ENCODE measurements around the gene WIZ. TPM values are rescaled to one million over a fixed set of nuclear protein-coding genes. Genes with fewer than 3 reads are reported as not detected.
A peak's percentile ranks its signal among the peaks of the same experiment; 100 is the strongest.
"Not testable (repeated sequence)": the region's sequence is repeated elsewhere in the genome, so short reads cannot be mapped to it uniquely, and the experiment has no call there.

The WIZ gene
- total RNA-seq, 1 experiment from 2014 or later, result 27.3 TPM

DNA sequence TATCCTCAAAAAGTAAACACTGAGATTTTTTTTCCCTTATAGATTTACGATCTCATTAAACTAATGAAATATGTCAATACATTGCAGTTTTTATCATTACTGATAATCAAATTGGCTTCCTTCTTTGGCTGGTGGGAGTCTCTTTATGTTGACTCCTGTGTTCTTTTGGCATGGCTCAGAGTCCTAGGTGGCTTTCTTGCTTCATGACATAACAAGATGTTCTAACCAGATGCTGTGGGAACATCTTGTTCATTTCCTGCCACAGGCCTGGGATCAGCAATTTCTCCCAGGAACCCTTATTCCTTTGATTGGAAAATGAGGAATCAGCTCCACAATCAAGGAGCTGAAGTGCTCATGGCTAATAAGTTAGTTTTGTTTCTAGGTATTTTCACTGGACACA lies 45.4 kb upstream of the WIZ start:
- TF ChIP-seq, protein P1, sequence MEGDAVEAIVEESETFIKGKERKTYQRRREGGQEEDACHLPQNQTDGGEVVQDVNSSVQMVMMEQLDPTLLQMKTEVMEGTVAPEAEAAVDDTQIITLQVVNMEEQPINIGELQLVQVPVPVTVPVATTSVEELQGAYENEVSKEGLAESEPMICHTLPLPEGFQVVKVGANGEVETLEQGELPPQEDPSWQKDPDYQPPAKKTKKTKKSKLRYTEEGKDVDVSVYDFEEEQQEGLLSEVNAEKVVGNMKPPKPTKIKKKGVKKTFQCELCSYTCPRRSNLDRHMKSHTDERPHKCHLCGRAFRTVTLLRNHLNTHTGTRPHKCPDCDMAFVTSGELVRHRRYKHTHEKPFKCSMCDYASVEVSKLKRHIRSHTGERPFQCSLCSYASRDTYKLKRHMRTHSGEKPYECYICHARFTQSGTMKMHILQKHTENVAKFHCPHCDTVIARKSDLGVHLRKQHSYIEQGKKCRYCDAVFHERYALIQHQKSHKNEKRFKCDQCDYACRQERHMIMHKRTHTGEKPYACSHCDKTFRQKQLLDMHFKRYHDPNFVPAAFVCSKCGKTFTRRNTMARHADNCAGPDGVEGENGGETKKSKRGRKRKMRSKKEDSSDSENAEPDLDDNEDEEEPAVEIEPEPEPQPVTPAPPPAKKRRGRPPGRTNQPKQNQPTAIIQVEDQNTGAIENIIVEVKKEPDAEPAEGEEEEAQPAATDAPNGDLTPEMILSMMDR (conservative IDR thresholded peaks at IDR 0.05), result no peak
- no peak for TF ChIP-seq EZH2 (IDR thresholded peaks at IDR 0.05; ENCODE audit: low read depth)
- DNase-seq, result no peak
- H3K79me2 ChIP-seq (ENCODE audit: low read depth), result no peaks in the 10 kb centered on the region
- no peaks in the 10 kb centered on the region for H3K4me1 ChIP-seq (replicated peaks; ENCODE audit: insufficient read depth)
- H3K9me3 ChIP-seq (ENCODE audit: insufficient read depth, low read depth), result no peaks in the 10 kb centered on the region
- no peak overlapping the region for H3K4me3 ChIP-seq
- no peaks in the 10 kb centered on the region for H3K9me2 ChIP-seq (ENCODE audit: insufficient read depth)
- peaks cover 5% of the 10 kb centered on the region; the same call in 1 of the 2 replicates for H3F3A ChIP-seq (ENCODE audit: insufficient read depth, low read depth)
- no peaks in the 10 kb centered on the region; the same call in 1 of the 2 replicates for H4K20me1 ChIP-seq (ENCODE audit: insufficient read depth)
- no peaks in the 10 kb centered on the region for H3K36me3 ChIP-seq (ENCODE audit: low read depth)
- intact Hi-C loops (cut with micrococcal nuclease; ENCODE audit: unreplicated experiment), result no loop called here
- H3K27ac ChIP-seq, result no peak overlapping the region
- POLR2A ChIA-PET (ENCODE audit: unreplicated experiment), result no interaction called here
- BruUV-seq (replicated peaks), result no TSS peak
- H3K4me2 ChIP-seq, result no peak overlapping the region
- CTCF ChIA-PET, result no interaction called here
- H2AFZ ChIP-seq, result no peak overlapping the region
- peaks cover 24% of the 10 kb centered on the region for H3K27me3 ChIP-seq (ENCODE audit: insufficient read depth, low read depth)

DNA sequence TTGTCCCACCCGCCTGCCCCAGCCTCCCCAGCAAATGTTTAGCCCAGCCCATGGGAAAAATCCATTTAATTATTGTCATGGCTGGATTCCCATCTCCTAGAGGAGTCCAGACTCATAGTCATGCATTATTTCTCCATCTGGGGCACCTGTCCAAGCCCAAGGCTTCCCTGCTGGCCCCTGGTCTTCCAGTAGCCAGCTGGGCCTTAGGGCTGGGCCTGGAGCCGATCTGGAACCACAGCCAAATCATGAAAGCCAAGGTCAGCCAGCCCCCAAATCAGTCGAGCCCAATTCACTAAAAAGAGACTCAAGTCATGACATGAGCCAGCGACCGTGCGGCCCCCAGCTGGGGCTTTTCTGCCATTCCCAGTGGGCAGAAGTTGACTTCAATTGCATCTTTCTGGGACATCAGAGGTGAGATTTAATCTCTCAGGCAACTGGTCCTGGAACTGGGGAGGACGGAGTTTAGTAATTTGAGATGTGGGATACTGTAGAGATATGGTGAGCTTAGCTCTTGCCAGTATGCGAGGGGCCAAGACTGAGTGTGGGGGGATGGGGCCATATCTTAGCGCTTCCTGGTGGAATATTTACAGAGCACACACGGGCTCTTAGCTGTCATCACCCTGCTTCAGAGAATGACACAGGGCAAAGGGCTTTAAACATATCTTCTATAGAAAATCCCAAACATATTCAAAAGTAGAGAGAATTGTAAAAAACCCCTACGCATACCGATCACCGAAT lies 38.9 kb upstream of the WIZ start:
- intact Hi-C loops (cut with micrococcal nuclease; ENCODE audit: unreplicated experiment), result no loop called here

DNA sequence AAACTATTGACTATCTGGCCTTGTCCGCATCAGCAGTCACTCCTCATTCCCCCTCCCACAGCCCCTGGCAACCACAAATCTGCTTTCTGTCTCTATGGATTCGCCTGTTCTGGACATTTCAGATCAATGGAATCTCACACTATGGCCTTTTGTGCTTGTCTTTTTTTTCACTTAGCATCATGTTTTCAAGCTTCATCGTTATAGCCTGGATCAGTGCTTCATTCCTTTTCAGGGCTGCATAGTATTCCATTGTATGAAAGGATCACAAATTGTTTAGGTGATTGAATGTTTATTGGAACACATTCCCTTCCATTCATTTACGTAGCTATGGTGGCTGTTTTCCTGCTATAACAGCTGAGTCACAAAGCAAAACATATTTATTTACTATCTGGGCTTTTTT lies 37.3 kb upstream of the WIZ start:
- Histone ChIP-seq H3K9me2 (ENCODE audit: insufficient read depth) (no peaks in the 10 kb centered on the region), H3K27me3 (ENCODE audit: insufficient read depth, low read depth) (no peaks in the 10 kb centered on the region), H3K4me1 (replicated peaks; ENCODE audit: insufficient read depth) (no peaks in the 10 kb centered on the region), H4K20me1 (ENCODE audit: insufficient read depth) (no peaks in the 10 kb centered on the region), H3F3A (ENCODE audit: insufficient read depth, low read depth) (no peaks in the 10 kb centered on the region), H3K36me3 (ENCODE audit: low read depth) (no peaks in the 10 kb centered on the region), H3K79me2 (ENCODE audit: low read depth) (no peaks in the 10 kb centered on the region), H3K4me2 (no peak overlapping the region), H2AFZ (no peak overlapping the region), H3K27ac (no peak overlapping the region), H3K4me3 (no peak overlapping the region), H3K9me3 (ENCODE audit: insufficient read depth, low read depth) (no peaks in the 10 kb centered on the region)
- ChIA-PET POLR2A (ENCODE audit: unreplicated experiment) (interaction anchor here (0.6 kb wide), 1 partner anchor 96 kb away, joined by 7 read pairs; no protein-coding TSS in a partner anchor), CTCF (no interaction called here)
- no TSS peak for BruUV-seq (replicated peaks)
- intact Hi-C loops (cut with micrococcal nuclease; ENCODE audit: unreplicated experiment), result no loop called here
- DNase-seq, result no peak
- TF ChIP-seq, protein P1 (conservative IDR thresholded peaks at IDR 0.05), result no peak
- TF ChIP-seq EZH2 (IDR thresholded peaks at IDR 0.05; ENCODE audit: low read depth), result no peak

More for the DNA sequence above, 38.9 kb upstream of the WIZ start:
- TF ChIP-seq, protein P1 (conservative IDR thresholded peaks at IDR 0.05), result no peak
- Histone ChIP-seq H3K27me3 (ENCODE audit: insufficient read depth, low read depth) (peaks cover 13% of the 10 kb centered on the region), H3K4me2 (no peak overlapping the region), H3F3A (ENCODE audit: insufficient read depth, low read depth) (no peaks in the 10 kb centered on the region), H4K20me1 (ENCODE audit: insufficient read depth) (no peaks in the 10 kb centered on the region), H3K9me3 (ENCODE audit: insufficient read depth, low read depth) (no peaks in the 10 kb centered on the region), H3K36me3 (ENCODE audit: low read depth) (no peaks in the 10 kb centered on the region), H3K9me2 (ENCODE audit: insufficient read depth) (no peaks in the 10 kb centered on the region), H3K79me2 (ENCODE audit: low read depth) (no peaks in the 10 kb centered on the region), H3K4me1 (replicated peaks; ENCODE audit: insufficient read depth) (no peaks in the 10 kb centered on the region), H2AFZ (no peak overlapping the region), H3K4me3 (no peak overlapping the region), H3K27ac (no peak overlapping the region)
- CTCF ChIA-PET, result no interaction called here
- POLR2A ChIA-PET (ENCODE audit: unreplicated experiment), result no interaction called here
- no TSS peak for BruUV-seq (replicated peaks)
- DNase-seq, result no peak

DNA sequence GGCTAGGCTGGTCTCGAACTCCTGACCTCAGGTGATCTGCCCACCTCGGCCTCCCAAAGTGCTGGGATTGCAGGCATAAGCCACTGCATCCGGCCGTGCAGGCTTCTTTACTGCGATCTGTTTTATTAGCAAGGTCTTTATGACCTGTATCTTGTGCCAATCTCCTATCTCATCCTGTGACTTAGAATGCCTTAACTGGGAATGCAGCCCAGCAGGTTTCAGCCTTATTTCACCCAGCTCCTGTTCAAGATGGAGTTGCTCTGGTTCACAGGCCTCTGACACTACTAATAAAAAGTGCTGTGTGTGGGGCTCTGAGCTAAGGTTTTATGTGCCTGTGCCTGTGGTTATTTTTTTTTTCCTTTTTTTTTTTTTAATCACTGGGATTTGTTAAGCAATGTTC lies 36.0 kb upstream of the WIZ start:
- intact Hi-C loops (cut with micrococcal nuclease; ENCODE audit: unreplicated experiment); H3K9me2 ChIP-seq (ENCODE audit: insufficient read depth); H3K36me3 ChIP-seq (ENCODE audit: low read depth); H3K9me3 ChIP-seq (ENCODE audit: insufficient read depth, low read depth); H3K27me3 ChIP-seq (ENCODE audit: insufficient read depth, low read depth); H4K20me1 ChIP-seq (ENCODE audit: insufficient read depth); H3K27ac ChIP-seq; H3K4me1 ChIP-seq (replicated peaks; ENCODE audit: insufficient read depth); H3F3A ChIP-seq (ENCODE audit: insufficient read depth, low read depth); H2AFZ ChIP-seq; H3K4me2 ChIP-seq; BruUV-seq (replicated peaks); H3K4me3 ChIP-seq; H3K79me2 ChIP-seq (ENCODE audit: low read depth); CTCF ChIA-PET: not testable (repeated sequence)
- POLR2A ChIA-PET (ENCODE audit: unreplicated experiment), result interaction anchor here (0.6 kb wide), 1 partner anchor 771 kb away, joined by 7 read pairs; no protein-coding TSS in a partner anchor
- DNase-seq, result peak; percentile 17 to 61

DNA sequence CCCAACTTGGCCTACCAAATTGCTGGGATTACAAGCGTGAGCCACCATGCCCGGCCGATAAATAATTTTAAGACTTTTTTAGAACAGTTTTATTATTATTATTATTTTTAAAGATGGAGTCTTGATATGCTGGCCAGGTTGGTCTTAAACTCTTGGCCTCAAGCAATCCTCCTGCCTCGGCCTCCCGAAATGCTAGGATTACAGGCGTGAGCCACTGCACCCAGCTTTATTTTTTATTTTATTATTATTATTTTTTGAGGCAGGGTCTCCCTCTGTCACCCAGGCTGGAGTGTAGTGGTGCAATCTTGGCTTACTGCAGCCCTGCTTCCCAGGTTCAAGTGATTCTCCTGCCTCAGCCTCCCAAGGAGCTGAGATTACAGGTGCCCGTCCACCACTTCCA lies 31.2 kb upstream of the WIZ start:
- CTCF ChIA-PET; H3K27me3 ChIP-seq (ENCODE audit: insufficient read depth, low read depth); H2AFZ ChIP-seq; H3K9me2 ChIP-seq (ENCODE audit: insufficient read depth); H3K4me2 ChIP-seq; DNase-seq; H3K79me2 ChIP-seq (ENCODE audit: low read depth); H3K27ac ChIP-seq; H4K20me1 ChIP-seq (ENCODE audit: insufficient read depth); H3F3A ChIP-seq (ENCODE audit: insufficient read depth, low read depth); H3K4me3 ChIP-seq; BruUV-seq (replicated peaks); H3K4me1 ChIP-seq (replicated peaks; ENCODE audit: insufficient read depth); H3K36me3 ChIP-seq (ENCODE audit: low read depth); POLR2A ChIA-PET (ENCODE audit: unreplicated experiment); H3K9me3 ChIP-seq (ENCODE audit: insufficient read depth, low read depth); intact Hi-C loops (cut with micrococcal nuclease; ENCODE audit: unreplicated experiment): not testable (repeated sequence)

All from PC-9 (cell line).